ENCODE results near the gene CKAP2L.

CKAP2L gene

GRCh38 chr2:112768432-112768831, 4.0 kb upstream of the CKAP2L start:
- peaks cover 43% of the 10 kb centered on the region for H3K4me1 Mint-ChIP-seq
- no peak for DNase-seq (ENCODE audit: low spot score in 2 of 2)
- peak overlapping the region; percentile 67 for H3K4me3 Mint-ChIP-seq
- no peaks in the 10 kb centered on the region for H3K9me3 Mint-ChIP-seq
- H3K36me3 Mint-ChIP-seq (ENCODE audit: insufficient read depth): no peaks in the 10 kb centered on the region
- no peak for ATAC-seq (replicated peaks; ENCODE audit: extremely low read depth, poor library complexity, severe bottlenecking)
- peak overlapping the region; percentile 80 for H3K27ac Mint-ChIP-seq (ENCODE audit: low read depth)
- H3K27me3 Mint-ChIP-seq: no peaks in the 10 kb centered on the region

DNA sequence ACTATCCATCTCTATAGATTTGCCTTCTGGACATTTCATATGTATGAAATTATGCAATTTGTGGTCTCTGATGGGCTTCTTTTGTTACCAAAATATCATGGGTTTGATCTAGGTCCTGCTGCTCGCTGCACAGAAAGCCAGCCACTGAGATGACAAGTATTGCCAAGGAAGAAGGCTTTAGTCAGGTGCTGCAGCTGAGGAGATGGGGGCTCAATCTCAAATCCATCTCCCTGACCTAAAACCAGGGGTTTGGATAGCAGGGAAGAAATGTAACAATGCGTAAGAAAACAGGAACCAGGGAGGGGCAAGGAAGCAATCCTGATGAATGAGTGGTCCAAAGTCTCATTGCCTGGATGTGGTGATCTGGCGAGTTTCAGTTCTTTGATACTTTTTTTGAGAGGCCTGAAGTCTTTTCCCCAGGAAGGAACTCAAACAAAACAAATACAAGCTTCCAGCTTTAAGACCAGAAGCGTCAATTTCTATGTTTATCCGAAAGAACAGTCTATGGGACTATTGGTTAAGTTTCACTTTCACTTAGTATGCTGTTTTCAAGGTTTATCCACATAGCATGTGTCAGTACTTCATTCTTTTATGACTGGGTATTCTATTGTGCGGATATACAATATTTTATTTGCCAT, 3.4 kb upstream of the CKAP2L start:
- Mint-ChIP-seq H3K4me3 (peak overlapping the region; percentile 67), H3K9me3 (no peaks in the 10 kb centered on the region), H3K27me3 (no peaks in the 10 kb centered on the region), H3K36me3 (ENCODE audit: insufficient read depth) (no peaks in the 10 kb centered on the region), H3K27ac (ENCODE audit: low read depth) (peak overlapping the region; percentile 80), H3K4me1 (peaks cover 43% of the 10 kb centered on the region)
- no peak for DNase-seq (ENCODE audit: low spot score in 2 of 2)
- ATAC-seq (replicated peaks; ENCODE audit: extremely low read depth, poor library complexity, severe bottlenecking): no peak

DNA sequence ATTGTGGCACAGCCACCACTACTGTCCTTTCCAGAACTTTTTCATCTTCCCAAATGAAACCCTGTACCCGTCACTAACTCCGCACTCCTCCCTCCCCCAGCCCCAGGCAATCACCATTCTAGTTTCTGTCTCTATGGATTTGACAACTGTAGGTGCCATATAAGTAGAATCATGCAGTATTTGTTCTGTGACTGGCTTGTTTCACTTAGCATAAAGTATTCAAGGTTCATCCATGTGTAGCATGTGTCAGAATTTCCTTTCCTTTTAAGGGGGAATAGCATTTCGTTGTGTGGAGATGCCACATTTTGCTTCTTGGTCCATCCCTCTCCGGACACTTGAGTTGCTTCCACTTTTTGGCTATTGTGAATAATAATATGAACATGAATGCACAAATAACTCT, 842 bp upstream of the CKAP2L start:
- Mint-ChIP-seq H3K9me3 (no peaks in the 10 kb centered on the region), H3K4me1 (peaks cover 43% of the 10 kb centered on the region), H3K4me3 (peak overlapping the region; percentile 90), H3K27me3 (no peaks in the 10 kb centered on the region), H3K27ac (ENCODE audit: low read depth) (peak overlapping the region; percentile 56), H3K36me3 (ENCODE audit: insufficient read depth) (no peaks in the 10 kb centered on the region)
- DNase-seq (ENCODE audit: low spot score in 2 of 2): no peak
- no peak for ATAC-seq (replicated peaks; ENCODE audit: extremely low read depth, poor library complexity, severe bottlenecking)

GRCh38 chr2:112762276-112762675, 2.1 kb downstream of the CKAP2L start:
- no peaks in the 10 kb centered on the region for H3K9me3 Mint-ChIP-seq
- H3K27me3 Mint-ChIP-seq: no peaks in the 10 kb centered on the region
- H3K4me3 Mint-ChIP-seq: no peak overlapping the region
- no peak overlapping the region for H3K27ac Mint-ChIP-seq (ENCODE audit: low read depth)
- no peaks in the 10 kb centered on the region for H3K36me3 Mint-ChIP-seq (ENCODE audit: insufficient read depth)
- no peak for ATAC-seq (replicated peaks; ENCODE audit: extremely low read depth, poor library complexity, severe bottlenecking)
- peaks cover 24% of the 10 kb centered on the region for H3K4me1 Mint-ChIP-seq
- no peak for DNase-seq (ENCODE audit: low spot score in 2 of 2)

GRCh38 chr2:112760149-112760548, 4.3 kb downstream of the CKAP2L start:
- Mint-ChIP-seq H3K4me1 (peaks cover 25% of the 10 kb centered on the region), H3K36me3 (ENCODE audit: insufficient read depth) (no peaks in the 10 kb centered on the region), H3K27ac (ENCODE audit: low read depth) (no peak overlapping the region), H3K4me3 (no peak overlapping the region), H3K9me3 (no peaks in the 10 kb centered on the region), H3K27me3 (no peaks in the 10 kb centered on the region)
- no peak for DNase-seq (ENCODE audit: low spot score in 2 of 2)
- ATAC-seq (replicated peaks; ENCODE audit: extremely low read depth, poor library complexity, severe bottlenecking): no peak

GRCh38 chr2:112758711-112759110, 5.7 kb downstream of the CKAP2L start:
- H3K4me1 Mint-ChIP-seq: peaks cover 12% of the 10 kb centered on the region
- H3K4me3 Mint-ChIP-seq: no peak overlapping the region
- DNase-seq (ENCODE audit: low spot score in 2 of 2): no peak
- no peaks in the 10 kb centered on the region for H3K9me3 Mint-ChIP-seq
- H3K27ac Mint-ChIP-seq (ENCODE audit: low read depth): no peak overlapping the region
- H3K27me3 Mint-ChIP-seq: no peaks in the 10 kb centered on the region
- ATAC-seq (replicated peaks; ENCODE audit: extremely low read depth, poor library complexity, severe bottlenecking): no peak
- H3K36me3 Mint-ChIP-seq (ENCODE audit: insufficient read depth): no peaks in the 10 kb centered on the region

DNA sequence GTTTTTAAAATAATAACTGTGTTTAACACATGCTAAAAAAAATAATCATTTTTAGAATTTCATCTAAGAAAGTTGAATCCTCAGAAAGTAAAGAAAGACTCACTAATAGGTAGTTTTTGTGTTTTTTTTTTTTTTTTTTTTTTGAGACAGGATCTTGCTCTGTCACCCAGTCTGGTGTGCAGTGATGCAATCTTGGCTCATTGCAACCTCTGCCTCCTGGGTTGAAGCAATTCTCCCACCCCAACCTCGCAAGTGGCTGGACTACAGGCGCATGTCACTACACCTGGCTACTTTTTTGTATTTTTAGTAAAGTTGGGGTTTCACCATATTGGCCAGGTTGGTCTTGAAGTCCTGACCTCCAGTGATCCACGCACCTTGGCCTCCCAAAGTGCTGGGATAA, 7.1 kb downstream of the CKAP2L start:
- Mint-ChIP-seq H3K36me3 (ENCODE audit: insufficient read depth) (no peaks in the 10 kb centered on the region), H3K27ac (ENCODE audit: low read depth) (no peak overlapping the region), H3K4me3 (no peak overlapping the region), H3K9me3 (no peaks in the 10 kb centered on the region), H3K4me1 (peaks cover 10% of the 10 kb centered on the region), H3K27me3 (no peaks in the 10 kb centered on the region)
- ATAC-seq (replicated peaks; ENCODE audit: extremely low read depth, poor library complexity, severe bottlenecking) (no peak), DNase-seq (ENCODE audit: low spot score in 2 of 2) (no peak)

DNA sequence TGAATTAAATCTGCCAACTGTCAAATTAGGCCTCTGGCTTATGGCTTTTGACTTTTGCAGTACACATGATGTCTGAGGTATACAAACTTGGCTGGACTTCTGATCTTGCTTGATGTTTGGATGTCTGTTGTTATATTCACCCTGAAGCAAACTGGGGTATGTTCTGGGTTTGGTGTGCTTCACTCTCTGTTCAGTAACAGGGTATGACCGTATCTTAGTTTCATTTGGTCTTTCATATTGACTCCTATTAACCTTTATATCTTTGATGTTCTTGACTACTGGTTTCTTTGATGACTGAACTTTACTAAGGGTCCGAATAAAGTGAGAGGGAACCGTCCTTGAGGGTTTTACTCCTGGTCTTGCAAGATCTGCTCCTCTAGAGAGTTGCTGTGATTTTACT, 8.2 kb downstream of the CKAP2L start:
- Mint-ChIP-seq H3K36me3 (ENCODE audit: insufficient read depth) (no peaks in the 10 kb centered on the region), H3K27ac (ENCODE audit: low read depth) (no peak overlapping the region), H3K4me1 (peaks cover 10% of the 10 kb centered on the region), H3K9me3 (no peaks in the 10 kb centered on the region), H3K27me3 (no peaks in the 10 kb centered on the region), H3K4me3 (peak overlapping the region; percentile 4)
- no peak for DNase-seq (ENCODE audit: low spot score in 2 of 2)
- no peak for ATAC-seq (replicated peaks; ENCODE audit: extremely low read depth, poor library complexity, severe bottlenecking)

DNA sequence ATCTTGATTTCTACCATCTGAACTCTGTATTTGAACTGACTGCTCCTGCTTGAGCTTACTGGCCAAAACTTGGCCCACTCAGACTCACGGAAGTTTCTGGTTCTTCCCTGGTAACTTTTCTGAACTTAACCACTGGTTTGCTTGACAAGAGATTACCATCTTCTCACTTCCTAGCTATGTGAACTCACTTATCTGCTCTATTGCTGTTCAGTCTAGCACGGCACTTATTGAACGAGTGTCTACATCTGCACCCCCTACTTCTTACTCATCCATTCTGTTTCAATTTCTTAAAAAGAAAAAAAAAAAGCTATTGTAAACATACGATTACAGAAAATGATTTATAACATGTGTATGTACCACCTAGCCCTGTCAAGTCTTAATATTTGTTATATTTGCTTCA, 9.0 kb downstream of the CKAP2L start:
- no peaks in the 10 kb centered on the region for H3K36me3 Mint-ChIP-seq (ENCODE audit: insufficient read depth)
- H3K27ac Mint-ChIP-seq (ENCODE audit: low read depth): peak overlapping the region; percentile 70
- peak; percentile 64 for ATAC-seq (replicated peaks; ENCODE audit: extremely low read depth, poor library complexity, severe bottlenecking)
- no peaks in the 10 kb centered on the region for H3K27me3 Mint-ChIP-seq
- DNase-seq (ENCODE audit: low spot score in 2 of 2): no peak
- H3K9me3 Mint-ChIP-seq: no peaks in the 10 kb centered on the region
- peaks cover 13% of the 10 kb centered on the region for H3K4me1 Mint-ChIP-seq
- H3K4me3 Mint-ChIP-seq: no peak overlapping the region

DNA sequence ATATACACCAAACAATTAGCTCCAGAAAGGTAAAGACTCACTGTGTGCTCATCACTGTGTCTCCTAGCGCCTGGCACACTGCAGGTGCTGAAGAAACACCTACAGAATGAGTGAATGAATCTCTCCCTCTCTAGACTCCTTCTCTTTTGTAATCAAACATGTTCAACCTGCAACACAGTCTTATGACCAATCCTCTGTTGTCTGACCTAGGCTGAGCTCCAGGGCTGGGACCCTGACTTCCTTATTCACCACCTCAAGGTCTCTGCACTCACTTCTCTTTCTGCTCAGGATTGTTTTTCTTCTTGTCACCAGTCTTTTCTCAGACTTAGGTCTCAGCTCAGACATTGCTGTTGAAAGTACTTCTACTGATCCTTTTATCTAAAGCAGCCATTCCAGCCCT, 9.8 kb downstream of the CKAP2L start:
- Mint-ChIP-seq H3K9me3 (no peaks in the 10 kb centered on the region), H3K4me3 (no peak overlapping the region), H3K27me3 (no peaks in the 10 kb centered on the region), H3K27ac (ENCODE audit: low read depth) (peak overlapping the region; percentile 70), H3K4me1 (peaks cover 22% of the 10 kb centered on the region), H3K36me3 (ENCODE audit: insufficient read depth) (no peaks in the 10 kb centered on the region)
- ATAC-seq (replicated peaks; ENCODE audit: extremely low read depth, poor library complexity, severe bottlenecking): no peak
- no peak for DNase-seq (ENCODE audit: low spot score in 2 of 2)

DNA sequence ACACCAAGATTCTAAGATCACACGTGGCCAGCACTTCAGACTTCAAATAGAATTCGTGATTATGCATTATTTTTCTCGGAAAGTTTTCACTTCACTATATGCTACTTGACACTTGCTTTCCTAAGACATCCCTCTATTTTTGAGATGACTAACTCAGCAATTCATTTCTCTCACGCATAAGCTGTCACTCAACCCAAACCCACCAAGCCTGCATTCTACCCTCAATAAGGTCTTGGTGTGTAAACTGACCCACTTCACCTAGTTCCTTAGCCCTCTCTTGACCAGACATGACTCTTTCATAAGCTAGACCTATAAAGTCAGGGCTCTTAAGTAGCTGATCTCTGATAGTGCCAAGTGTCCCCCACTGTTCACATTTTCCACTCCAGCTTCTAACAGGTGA, 11.7 kb downstream of the CKAP2L start:
- ATAC-seq (replicated peaks; ENCODE audit: extremely low read depth, poor library complexity, severe bottlenecking): no peak

GRCh38 chr2:112751451-112752197, 12.8 kb downstream of the CKAP2L start:
- H3K27me3 Mint-ChIP-seq: no peaks in the 10 kb centered on the region
- H3K27ac Mint-ChIP-seq (ENCODE audit: low read depth): no peak overlapping the region
- H3K4me3 Mint-ChIP-seq: no peak overlapping the region
- no peak for DNase-seq (ENCODE audit: low spot score in 2 of 2)
- H3K9me3 Mint-ChIP-seq: no peaks in the 10 kb centered on the region
- H3K4me1 Mint-ChIP-seq: peaks cover 22% of the 10 kb centered on the region
- no peak for ATAC-seq (replicated peaks; ENCODE audit: extremely low read depth, poor library complexity, severe bottlenecking)
- H3K36me3 Mint-ChIP-seq (ENCODE audit: insufficient read depth): peaks cover 3% of the 10 kb centered on the region

More for the DNA sequence above, 11.7 kb downstream of the CKAP2L start:
- no peak for DNase-seq (ENCODE audit: low spot score in 2 of 2)
- H3K4me1 Mint-ChIP-seq: peaks cover 22% of the 10 kb centered on the region
- H3K36me3 Mint-ChIP-seq (ENCODE audit: insufficient read depth): peaks cover 3% of the 10 kb centered on the region
- no peak overlapping the region for H3K27ac Mint-ChIP-seq (ENCODE audit: low read depth)
- H3K27me3 Mint-ChIP-seq: no peaks in the 10 kb centered on the region
- H3K9me3 Mint-ChIP-seq: no peaks in the 10 kb centered on the region
- H3K4me3 Mint-ChIP-seq: no peak overlapping the region

- H3K4me1 Mint-ChIP-seq: peaks cover 15% of the 10 kb centered on the region
- peak overlapping the region; percentile 60 for H3K4me3 Mint-ChIP-seq
- H3K9me3 Mint-ChIP-seq: no peaks in the 10 kb centered on the region
- peaks cover 5% of the 10 kb centered on the region for H3K36me3 Mint-ChIP-seq (ENCODE audit: insufficient read depth)
- no peaks in the 10 kb centered on the region for H3K27me3 Mint-ChIP-seq
- H3K27ac Mint-ChIP-seq (ENCODE audit: low read depth): peak overlapping the region; percentile 84
- DNase-seq (ENCODE audit: low spot score in 2 of 2): no peak
- no peak for ATAC-seq (replicated peaks; ENCODE audit: extremely low read depth, poor library complexity, severe bottlenecking)
These were observed 13.9 kb downstream of the CKAP2L start for GRCh38 chr2:112750560-112750843.
